PC-3 (cell line): Measurements from ENCODE around the gene FCRL1. TPM values are rescaled to one million over a fixed set of nuclear protein-coding genes. Genes with fewer than 3 reads are reported as not detected.

Experiments
- ATAC-seq: fragments of 200-7000 bp; cut with Tn5 transposase; 2 replicates; pipeline ENCODE4 v1.9.1; 2020; ENCODE audit warnings: mild to moderate bottlenecking, moderate library complexity
- BruUV-seq: library from RNA; stranded (reverse); fragments of 400-500 nt; replicated peaks from 2 replicates; lab custom pipeline; 2021; lab: Mats Ljungman, UMichigan
- CTCF ChIA-PET: fragments of 300-600 bp; sonication (Branson Sonifier 250); formaldehyde crosslinking; loops from one replicate; lab custom pipeline; 2022; ENCODE audit warnings: antibody characterized with exemption; lab: Charles Lee
- POLR2A ChIA-PET: fragments of 300-600 bp; sonication (Branson Sonifier 250); formaldehyde crosslinking; loops from one replicate; lab custom pipeline; 2022; ENCODE audit warnings: antibody characterized with exemption; ENCODE audit not compliant: unreplicated experiment; lab: Charles Lee
- DNase-seq: peaks from one replicate; pipeline ENCODE4 v3.0.0-alpha.2; 2015
- H2AFZ ChIP-seq: fragments of 300-600 bp; sonication (generic); 2 replicates; pipeline ENCODE4 v1.6.0; 2016; ENCODE audit warnings: antibody characterized with exemption, low read length
- H3F3A ChIP-seq: fragments of 300-600 bp; sonication (generic); one replicate; pipeline ENCODE4 v1.6.0; 2017; ENCODE audit warnings: antibody characterized with exemption, low read length, control low read depth, mild to moderate bottlenecking; ENCODE audit not compliant: unreplicated experiment
- H3K27ac ChIP-seq: fragments of 300-600 bp; sonication (generic); 2 replicates; pipeline ENCODE4 v1.5.1; 2016; ENCODE audit warnings: mild to moderate bottlenecking, low read length
- H3K27me3 ChIP-seq: fragments of 300-600 bp; sonication (generic); 2 replicates; pipeline ENCODE4 v1.6.1; 2016; ENCODE audit warnings: low read length, mixed read lengths
- H3K36me3 ChIP-seq: fragments of 300-600 bp; sonication (generic); 2 replicates; pipeline ENCODE4 v1.6.1; 2016; ENCODE audit warnings: low read depth, mixed run types, low read length, mixed read lengths
- H3K4me1 ChIP-seq: fragments of 300-600 bp; sonication (generic); 2 replicates; pipeline ENCODE4 v1.5.1; 2016; ENCODE audit warnings: low read length; ENCODE audit not compliant: insufficient read depth
- H3K4me2 ChIP-seq: fragments of 300-600 bp; sonication (generic); 2 replicates; pipeline ENCODE4 v1.6.0; 2016; ENCODE audit warnings: low read length
- H3K4me3 ChIP-seq: fragments of 300-600 bp; sonication (generic); 2 replicates; pipeline ENCODE4 v1.5.1; 2016; ENCODE audit warnings: mild to moderate bottlenecking, low read length, mixed read lengths
- H3K79me2 ChIP-seq: fragments of 300-600 bp; sonication (generic); 2 replicates; pipeline ENCODE4 v1.6.1; 2017; ENCODE audit warnings: low read length, mixed read lengths
- H3K9ac ChIP-seq: fragments of 300-600 bp; sonication (generic); 2 replicates; pipeline ENCODE4 v1.6.0; 2016; ENCODE audit warnings: mild to moderate bottlenecking, low read length
- H3K9me2 ChIP-seq: fragments of 300-600 bp; sonication (generic); replicated peaks from 2 replicates; pipeline ENCODE4 v1.6.1; 2016; ENCODE audit warnings: mixed run types, low read length, mixed read lengths
- H3K9me3 ChIP-seq: fragments of 300-600 bp; sonication (generic); 2 replicates; pipeline ENCODE4 v1.6.1; 2016; ENCODE audit warnings: low read length, mixed read lengths
- H4K20me1 ChIP-seq: fragments of 300-600 bp; sonication (generic); 2 replicates; pipeline ENCODE4 v1.6.1; 2016; ENCODE audit warnings: low read length, mixed read lengths
- CTCF ChIP-seq: fragments of 300-600 bp; sonication (generic); conservative IDR thresholded peaks from 2 replicates; pipeline ENCODE4 v1.5.1; 2017; ENCODE audit warnings: antibody characterized with exemption, low read depth, mild to moderate bottlenecking, low read length
- EZH2 ChIP-seq: fragments of 300-600 bp; sonication (generic); IDR thresholded peaks from one replicate; pipeline ENCODE4 v1.6.1; 2017; ENCODE audit warnings: antibody characterized with exemption, mild to moderate bottlenecking, low read length; ENCODE audit not compliant: unreplicated experiment
- EZH2phosphoT487 ChIP-seq: fragments of 300-600 bp; sonication (generic); IDR thresholded peaks from 2 replicates; pipeline ENCODE4 v1.6.1; 2018; ENCODE audit warnings: mild to moderate bottlenecking, antibody characterized with exemption, low read length, borderline replicate concordance
- intact Hi-C: fragments of 100-400 bp; cut with micrococcal nuclease; formaldehyde crosslinking; loops from 2 replicates; pipeline ENCODE4 v1.9.0; 2023
- total RNA-seq: library from RNA; depleted of rRNA; stranded (reverse); fragments of >200 nt; gene quantifications from 2 replicates; pipeline ENCODE4 v1.2.3, GENCODE V29; 2014

FCRL1 gene
- total RNA-seq, 1 experiment from 2014 or later, result not detected

GRCh38 chr1:157803851-157804250 is 16.1 kb downstream of the FCRL1 start:
- Histone ChIP-seq H3K9me2 (no peaks in the 10 kb centered on the region), H3K36me3 (no peaks in the 10 kb centered on the region), H3K4me2 (no peak overlapping the region), H3K4me3 (no peak overlapping the region), H3K9me3 (no peaks in the 10 kb centered on the region), H4K20me1 (no peaks in the 10 kb centered on the region), H3K27ac (no peak overlapping the region), H3K79me2 (no peaks in the 10 kb centered on the region), H2AFZ (no peak overlapping the region), H3K9ac (no peak overlapping the region), H3K27me3 (peaks cover 76% of the 10 kb centered on the region), H3K4me1 (no peaks in the 10 kb centered on the region), H3F3A (no peaks in the 10 kb centered on the region)
- intact Hi-C loops, result no loop called here
- ChIA-PET CTCF (no interaction called here), POLR2A (no interaction called here)
- DNase-seq, result no peak
- ATAC-seq, result no peak
- no TSS peak for BruUV-seq
- TF ChIP-seq EZH2phosphoT487 (no peak), CTCF (no peak), EZH2 (no peak)

- H3K36me3 ChIP-seq, result no peaks in the 10 kb centered on the region
- H3K4me1 ChIP-seq, result no peaks in the 10 kb centered on the region
- intact Hi-C loops, result no loop called here
- H3K9ac ChIP-seq, result no peak overlapping the region
- H2AFZ ChIP-seq, result no peak overlapping the region
- no peaks in the 10 kb centered on the region for H3F3A ChIP-seq
- H3K9me3 ChIP-seq, result no peaks in the 10 kb centered on the region
- ATAC-seq (no peak), DNase-seq (no peak)
- no peak overlapping the region for H3K4me2 ChIP-seq
- TF ChIP-seq CTCF, result no peak
- TF ChIP-seq EZH2phosphoT487, result no peak
- TF ChIP-seq EZH2, result no peak
- ChIA-PET POLR2A (no interaction called here), CTCF (no interaction called here)
- no peak overlapping the region for H3K4me3 ChIP-seq
- H3K27me3 ChIP-seq, result peaks cover 56% of the 10 kb centered on the region
- BruUV-seq, result no TSS peak
- no peak overlapping the region for H3K27ac ChIP-seq
- H3K79me2 ChIP-seq, result no peaks in the 10 kb centered on the region
- H3K9me2 ChIP-seq, result no peaks in the 10 kb centered on the region
- H4K20me1 ChIP-seq, result no peaks in the 10 kb centered on the region
These were observed 19.9 kb downstream of the FCRL1 start for GRCh38 chr1:157799996-157800395.

GRCh38 chr1:157798211-157798610 is 21.7 kb downstream of the FCRL1 start:
- no peak for TF ChIP-seq CTCF
- Histone ChIP-seq H3K79me2 (no peaks in the 10 kb centered on the region), H3K9ac (no peak overlapping the region), H4K20me1 (no peaks in the 10 kb centered on the region), H3K4me3 (no peak overlapping the region), H3K27me3 (peaks cover 41% of the 10 kb centered on the region), H3K27ac (no peak overlapping the region), H3K4me2 (no peak overlapping the region), H3K9me3 (no peaks in the 10 kb centered on the region), H3F3A (no peaks in the 10 kb centered on the region), H3K4me1 (no peaks in the 10 kb centered on the region), H3K9me2 (no peaks in the 10 kb centered on the region), H3K36me3 (no peaks in the 10 kb centered on the region), H2AFZ (no peak overlapping the region)
- ATAC-seq (no peak), DNase-seq (peak; percentile 20)
- POLR2A ChIA-PET, result no interaction called here
- intact Hi-C loops, result no loop called here
- no TSS peak for BruUV-seq
- CTCF ChIA-PET, result no interaction called here
